Measurements from ENCODE around the gene WDFY4.

DNA sequence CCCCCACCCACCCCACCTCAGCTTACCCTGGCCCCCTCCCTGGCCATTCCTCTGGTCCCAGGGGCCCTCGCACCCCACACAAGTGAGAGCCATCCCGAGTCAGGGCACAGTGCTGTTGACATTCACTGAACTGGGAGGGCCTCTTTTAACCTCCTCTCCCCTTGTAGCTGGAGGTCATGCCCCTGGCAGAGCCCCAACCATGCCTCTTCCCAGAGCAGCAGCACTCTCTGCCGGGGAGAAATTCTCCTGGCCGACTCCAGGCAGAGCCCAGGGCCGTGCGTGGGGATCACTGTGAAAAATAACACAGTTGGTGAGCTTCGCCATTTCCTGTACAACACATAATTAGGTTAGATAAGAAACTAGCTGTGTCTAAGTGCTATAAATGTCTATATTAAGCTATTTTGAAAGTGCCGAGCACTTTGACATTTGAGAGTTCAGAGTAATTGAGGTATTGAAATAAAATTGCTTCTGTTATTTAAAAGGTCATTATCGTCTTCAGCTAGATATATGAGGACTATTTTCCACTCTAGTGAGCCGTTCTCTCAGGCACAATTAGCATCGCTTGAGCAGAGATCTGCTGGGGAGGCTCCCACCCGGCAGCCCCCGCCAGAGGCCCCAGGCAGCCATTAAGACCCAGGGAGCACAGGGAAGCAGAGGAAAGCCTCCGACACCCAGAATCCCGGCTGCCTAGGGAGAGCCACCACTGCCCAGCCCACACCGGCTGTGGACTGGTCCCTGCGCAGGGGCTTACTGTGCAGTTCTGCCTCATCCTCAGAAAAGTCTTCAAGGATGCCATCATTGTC is 317.4 kb downstream of the WDFY4 start:
- TF ChIP-seq POLR2A (IDR thresholded peaks at IDR 0.05) (no peak), POLR2AphosphoS5 (IDR thresholded peaks at IDR 0.05) (no peak)
- TF ChIP-seq, protein P1, sequence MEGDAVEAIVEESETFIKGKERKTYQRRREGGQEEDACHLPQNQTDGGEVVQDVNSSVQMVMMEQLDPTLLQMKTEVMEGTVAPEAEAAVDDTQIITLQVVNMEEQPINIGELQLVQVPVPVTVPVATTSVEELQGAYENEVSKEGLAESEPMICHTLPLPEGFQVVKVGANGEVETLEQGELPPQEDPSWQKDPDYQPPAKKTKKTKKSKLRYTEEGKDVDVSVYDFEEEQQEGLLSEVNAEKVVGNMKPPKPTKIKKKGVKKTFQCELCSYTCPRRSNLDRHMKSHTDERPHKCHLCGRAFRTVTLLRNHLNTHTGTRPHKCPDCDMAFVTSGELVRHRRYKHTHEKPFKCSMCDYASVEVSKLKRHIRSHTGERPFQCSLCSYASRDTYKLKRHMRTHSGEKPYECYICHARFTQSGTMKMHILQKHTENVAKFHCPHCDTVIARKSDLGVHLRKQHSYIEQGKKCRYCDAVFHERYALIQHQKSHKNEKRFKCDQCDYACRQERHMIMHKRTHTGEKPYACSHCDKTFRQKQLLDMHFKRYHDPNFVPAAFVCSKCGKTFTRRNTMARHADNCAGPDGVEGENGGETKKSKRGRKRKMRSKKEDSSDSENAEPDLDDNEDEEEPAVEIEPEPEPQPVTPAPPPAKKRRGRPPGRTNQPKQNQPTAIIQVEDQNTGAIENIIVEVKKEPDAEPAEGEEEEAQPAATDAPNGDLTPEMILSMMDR (IDR thresholded peaks at IDR 0.05): no peak
